GM10266 (cell line): ENCODE measurements around the gene MYH10.

Experiments used
- DNase-seq: peaks from one replicate; pipeline ENCODE4 v3.0.0; 2012; ENCODE audit errors: extremely low spot score
- TF ChIP-seq, protein P1 (sequence below): IDR thresholded peaks from 2 replicates; pipeline ENCODE4 v1.5.1; 2012; ENCODE audit warnings: mild to moderate bottlenecking, low read depth; ENCODE audit not compliant: control insufficient read depth, insufficient read depth; ENCODE audit errors: missing control alignments

MYH10 gene

DNA sequence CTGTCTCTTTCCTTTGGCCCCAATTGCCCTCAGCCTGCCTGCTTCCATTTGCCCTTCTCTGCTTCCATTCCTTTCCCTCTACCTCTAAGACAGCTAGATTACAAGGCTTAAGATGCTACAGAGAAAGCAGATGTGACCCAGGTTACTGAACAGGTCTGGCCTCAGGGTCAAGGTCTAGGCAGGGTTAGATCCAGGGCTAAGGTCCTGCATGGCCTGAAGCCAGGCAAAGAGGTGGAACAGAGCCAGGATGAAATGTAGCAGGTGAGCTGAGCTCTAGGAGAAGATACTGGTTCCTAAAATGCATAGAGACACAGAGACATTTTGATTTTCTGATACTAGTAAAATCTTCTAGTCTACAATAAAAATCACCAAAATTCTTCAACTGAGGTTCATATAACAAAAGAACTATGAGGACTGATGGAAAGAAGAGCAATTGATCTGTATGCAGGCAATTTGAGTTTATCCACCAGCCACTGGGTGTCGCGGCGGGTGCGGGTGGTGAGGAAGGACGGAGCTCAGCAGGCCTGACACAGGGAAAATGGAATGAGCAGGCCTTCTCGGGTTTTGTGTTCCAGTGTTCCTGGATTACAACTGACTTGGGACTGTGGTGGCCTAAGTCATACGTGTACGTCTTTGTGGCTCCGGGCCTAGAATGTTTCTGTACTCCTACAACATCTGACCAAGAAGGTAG is 95.9 kb downstream of the MYH10 start:
- TF ChIP-seq, protein P1, sequence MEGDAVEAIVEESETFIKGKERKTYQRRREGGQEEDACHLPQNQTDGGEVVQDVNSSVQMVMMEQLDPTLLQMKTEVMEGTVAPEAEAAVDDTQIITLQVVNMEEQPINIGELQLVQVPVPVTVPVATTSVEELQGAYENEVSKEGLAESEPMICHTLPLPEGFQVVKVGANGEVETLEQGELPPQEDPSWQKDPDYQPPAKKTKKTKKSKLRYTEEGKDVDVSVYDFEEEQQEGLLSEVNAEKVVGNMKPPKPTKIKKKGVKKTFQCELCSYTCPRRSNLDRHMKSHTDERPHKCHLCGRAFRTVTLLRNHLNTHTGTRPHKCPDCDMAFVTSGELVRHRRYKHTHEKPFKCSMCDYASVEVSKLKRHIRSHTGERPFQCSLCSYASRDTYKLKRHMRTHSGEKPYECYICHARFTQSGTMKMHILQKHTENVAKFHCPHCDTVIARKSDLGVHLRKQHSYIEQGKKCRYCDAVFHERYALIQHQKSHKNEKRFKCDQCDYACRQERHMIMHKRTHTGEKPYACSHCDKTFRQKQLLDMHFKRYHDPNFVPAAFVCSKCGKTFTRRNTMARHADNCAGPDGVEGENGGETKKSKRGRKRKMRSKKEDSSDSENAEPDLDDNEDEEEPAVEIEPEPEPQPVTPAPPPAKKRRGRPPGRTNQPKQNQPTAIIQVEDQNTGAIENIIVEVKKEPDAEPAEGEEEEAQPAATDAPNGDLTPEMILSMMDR, result no peak
- no peak for DNase-seq

GRCh38 chr17:8532021-8532420 is 98.5 kb downstream of the MYH10 start:
- TF ChIP-seq, protein P1, result no peak
- DNase-seq, result no peak

- TF ChIP-seq, protein P1, result no peak
- DNase-seq, result no peak
Observed at GRCh38 chr17:8522577-8522976, 107.9 kb downstream of the MYH10 start.

- TF ChIP-seq, protein P1, result no peak
- DNase-seq, result no peak
Observed at GRCh38 chr17:8520981-8521380, 109.5 kb downstream of the MYH10 start.

DNA sequence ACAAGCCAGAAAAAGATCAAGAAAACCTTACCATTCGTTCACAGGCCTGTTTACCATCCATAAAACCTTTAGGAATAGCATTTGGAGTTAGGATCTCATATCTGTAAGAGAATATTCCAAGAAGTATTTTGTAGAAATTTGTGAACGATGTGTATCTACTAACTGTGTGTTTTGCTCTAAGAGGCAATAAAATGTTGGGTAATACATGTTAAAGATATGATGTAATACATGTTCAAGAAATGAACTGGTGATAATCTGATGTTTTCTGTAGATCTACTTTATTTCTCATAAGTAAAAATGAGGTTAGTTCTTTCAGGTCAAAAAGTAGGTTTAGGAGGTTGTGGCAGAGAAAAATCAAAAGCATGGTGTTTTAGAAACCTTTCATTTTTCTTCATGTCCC is 111.7 kb downstream of the MYH10 start:
- TF ChIP-seq, protein P1, result no peak
- DNase-seq, result no peak

GRCh38 chr17:8518326-8518725 is 112.2 kb downstream of the MYH10 start:
- DNase-seq, result no peak
- TF ChIP-seq, protein P1, result no peak

GRCh38 chr17:8514801-8515200 is 115.7 kb downstream of the MYH10 start:
- no peak for DNase-seq
- TF ChIP-seq, protein P1, result no peak
